ENCODE results near the gene TRIM45. TPM values are rescaled to one million over a fixed set of nuclear protein-coding genes. Genes with fewer than 3 reads are reported as not detected.

The TRIM45 gene
- total RNA-seq, 2 experiments from 2014 or later = 0.25 to 0.88 TPM

DNA sequence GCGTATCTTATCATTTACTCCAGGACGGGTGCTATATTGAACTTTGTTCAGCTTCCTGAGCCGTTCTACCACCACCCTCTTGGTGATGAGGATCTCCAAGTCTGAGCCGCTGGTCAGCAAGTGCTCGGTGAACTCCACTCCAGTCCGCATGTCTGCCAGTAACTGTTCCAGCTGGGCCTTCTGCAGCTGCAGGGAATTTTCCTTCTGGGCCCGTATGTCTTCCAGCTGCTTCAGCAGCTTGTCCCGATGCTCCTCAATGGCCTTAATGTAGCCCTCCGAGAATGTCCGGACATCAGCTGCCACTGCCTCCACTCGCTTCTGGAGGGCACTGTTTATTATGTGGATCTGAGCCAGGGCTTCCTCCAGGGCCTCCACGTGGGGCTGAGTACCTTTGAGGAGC, 3.4 kb downstream of the TRIM45 start:
- intact Hi-C loops (cut with DNase I, micrococcal nuclease) = no loop called here
- POLR2A ChIA-PET = no interaction called here
- Histone ChIP-seq H3K36me3 (ENCODE audit: insufficient read depth, low read length) (no peaks in the 10 kb centered on the region), H3K4me3 (ENCODE audit: low read length) (no peak overlapping the region), H3K27ac (ENCODE audit: low read depth in 1 of 2, low read length in 2 of 2) (no peak overlapping the region), H3K27me3 (ENCODE audit: control insufficient read depth in 1 of 2, insufficient read depth in 2 of 2, low read length in 2 of 2) (no peaks in the 10 kb centered on the region), H3K4me1 (ENCODE audit: insufficient read depth, low read length) (peaks cover 17% of the 10 kb centered on the region), H3K9me3 (ENCODE audit: control insufficient read depth in 1 of 2, insufficient read depth in 1 of 2, low read length in 2 of 2) (no peaks in the 10 kb centered on the region)
- ATAC-seq (ENCODE audit: poor library complexity) (no peak), DNase-seq (no peak)
- Mint-ChIP-seq H3K27ac (no peak overlapping the region), H3K36me3 (ENCODE audit: low read depth) (no peaks in the 10 kb centered on the region), H3K27me3 (peaks cover 4% of the 10 kb centered on the region), H3K4me3 (no peak overlapping the region), H3K9me3 (no peaks in the 10 kb centered on the region), H3K4me1 (ENCODE audit: low read depth) (peaks cover 19% of the 10 kb centered on the region)
- TF ChIP-seq, protein P1, sequence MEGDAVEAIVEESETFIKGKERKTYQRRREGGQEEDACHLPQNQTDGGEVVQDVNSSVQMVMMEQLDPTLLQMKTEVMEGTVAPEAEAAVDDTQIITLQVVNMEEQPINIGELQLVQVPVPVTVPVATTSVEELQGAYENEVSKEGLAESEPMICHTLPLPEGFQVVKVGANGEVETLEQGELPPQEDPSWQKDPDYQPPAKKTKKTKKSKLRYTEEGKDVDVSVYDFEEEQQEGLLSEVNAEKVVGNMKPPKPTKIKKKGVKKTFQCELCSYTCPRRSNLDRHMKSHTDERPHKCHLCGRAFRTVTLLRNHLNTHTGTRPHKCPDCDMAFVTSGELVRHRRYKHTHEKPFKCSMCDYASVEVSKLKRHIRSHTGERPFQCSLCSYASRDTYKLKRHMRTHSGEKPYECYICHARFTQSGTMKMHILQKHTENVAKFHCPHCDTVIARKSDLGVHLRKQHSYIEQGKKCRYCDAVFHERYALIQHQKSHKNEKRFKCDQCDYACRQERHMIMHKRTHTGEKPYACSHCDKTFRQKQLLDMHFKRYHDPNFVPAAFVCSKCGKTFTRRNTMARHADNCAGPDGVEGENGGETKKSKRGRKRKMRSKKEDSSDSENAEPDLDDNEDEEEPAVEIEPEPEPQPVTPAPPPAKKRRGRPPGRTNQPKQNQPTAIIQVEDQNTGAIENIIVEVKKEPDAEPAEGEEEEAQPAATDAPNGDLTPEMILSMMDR (IDR thresholded peaks at IDR 0.05) = no peak
- CTCF ChIA-PET = no interaction called here

DNA sequence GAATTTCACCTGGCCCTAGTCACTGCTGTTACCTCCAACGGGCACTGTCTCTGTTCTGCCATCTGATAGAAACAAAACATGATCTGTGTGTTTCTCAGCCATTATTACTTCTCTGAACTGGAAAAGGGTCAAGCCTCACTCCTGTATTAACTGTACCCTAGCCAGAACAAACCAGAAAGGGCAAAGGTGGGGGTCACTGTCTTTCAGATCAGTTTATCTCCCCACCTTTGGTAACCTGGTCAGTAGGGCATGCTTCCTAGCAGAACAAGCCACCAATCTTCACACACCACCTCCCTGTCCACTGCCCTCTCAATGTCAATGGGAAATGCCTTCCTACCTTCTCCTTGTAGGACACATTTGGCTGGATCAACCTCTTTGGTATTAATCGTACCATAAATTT, 3.9 kb downstream of the TRIM45 start:
- no peak for DNase-seq
- Mint-ChIP-seq H3K9me3 (no peaks in the 10 kb centered on the region), H3K4me3 (no peak overlapping the region), H3K27ac (no peak overlapping the region), H3K36me3 (ENCODE audit: low read depth) (no peaks in the 10 kb centered on the region), H3K4me1 (ENCODE audit: low read depth) (peaks cover 19% of the 10 kb centered on the region), H3K27me3 (peaks cover 4% of the 10 kb centered on the region)
- ChIA-PET CTCF (no interaction called here), POLR2A (no interaction called here)
- H3K4me3 ChIP-seq (ENCODE audit: low read length) = no peak overlapping the region
- H3K36me3 ChIP-seq (ENCODE audit: insufficient read depth, low read length) = no peaks in the 10 kb centered on the region
- H3K27me3 ChIP-seq (ENCODE audit: control insufficient read depth in 1 of 2, insufficient read depth in 2 of 2, low read length in 2 of 2) = no peaks in the 10 kb centered on the region
- H3K9me3 ChIP-seq (ENCODE audit: control insufficient read depth in 1 of 2, insufficient read depth in 1 of 2, low read length in 2 of 2) = no peaks in the 10 kb centered on the region
- TF ChIP-seq, protein P1 (IDR thresholded peaks at IDR 0.05) = no peak
- intact Hi-C loops (cut with DNase I, micrococcal nuclease) = no loop called here
- ATAC-seq (ENCODE audit: poor library complexity) = no peak
- no peak overlapping the region for H3K27ac ChIP-seq (ENCODE audit: low read depth in 1 of 2, low read length in 2 of 2)
- H3K4me1 ChIP-seq (ENCODE audit: insufficient read depth, low read length) = peaks cover 17% of the 10 kb centered on the region

DNA sequence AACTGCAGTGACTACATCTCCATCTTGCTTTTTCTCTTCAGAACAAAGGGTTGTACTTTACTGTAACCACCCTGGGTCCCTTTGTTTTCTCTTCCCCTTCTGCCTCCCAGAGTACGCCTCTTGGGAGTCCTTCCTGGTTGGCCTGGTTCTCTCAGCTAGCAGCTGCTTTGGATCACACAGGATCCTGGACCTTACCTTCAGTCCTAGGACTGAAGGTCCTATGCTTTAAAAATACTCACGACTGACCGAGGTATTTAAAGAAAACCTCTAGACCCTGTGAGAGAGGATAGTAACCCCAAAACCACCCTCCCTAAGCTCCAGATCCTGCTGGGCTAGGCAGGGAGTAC, 4.8 kb downstream of the TRIM45 start:
- ATAC-seq (ENCODE audit: poor library complexity) = no peak

More for the DNA sequence above, 4.8 kb downstream of the TRIM45 start:
- Mint-ChIP-seq H3K4me1 (ENCODE audit: low read depth) (peaks cover 19% of the 10 kb centered on the region), H3K27ac (no peak overlapping the region), H3K36me3 (ENCODE audit: low read depth) (no peaks in the 10 kb centered on the region), H3K4me3 (no peak overlapping the region), H3K9me3 (no peaks in the 10 kb centered on the region), H3K27me3 (peaks cover 4% of the 10 kb centered on the region)
- Histone ChIP-seq H3K27ac (ENCODE audit: low read depth in 1 of 2, low read length in 2 of 2) (no peak overlapping the region), H3K36me3 (ENCODE audit: insufficient read depth, low read length) (no peaks in the 10 kb centered on the region), H3K4me1 (ENCODE audit: insufficient read depth, low read length) (peaks cover 8% of the 10 kb centered on the region), H3K27me3 (ENCODE audit: control insufficient read depth in 1 of 2, insufficient read depth in 2 of 2, low read length in 2 of 2) (no peaks in the 10 kb centered on the region), H3K9me3 (ENCODE audit: control insufficient read depth in 1 of 2, insufficient read depth in 1 of 2, low read length in 2 of 2) (no peaks in the 10 kb centered on the region), H3K4me3 (ENCODE audit: low read length) (no peak overlapping the region)
- TF ChIP-seq, protein P1 (IDR thresholded peaks at IDR 0.05) = no peak
- POLR2A ChIA-PET = no interaction called here
- intact Hi-C loops (cut with DNase I, micrococcal nuclease) = no loop called here
- no peak for DNase-seq
- CTCF ChIA-PET = interaction anchor here (1.2 kb wide), 1 partner anchor 10 kb away, joined by 3 read pairs; no protein-coding TSS in a partner anchor

Data from CD4-positive, alpha-beta T cell (primary cell).